A673 (cell line): ENCODE measurements around the gene TPI1. TPM values are rescaled to one million over a fixed set of nuclear protein-coding genes. Genes with fewer than 3 reads are reported as not detected.
"Not testable (repeated sequence)": the region's sequence is repeated elsewhere in the genome, so short reads cannot be mapped to it uniquely, and the experiment has no call there.

Experiments used
- BruUV-seq: library from RNA; stranded (reverse); fragments of 400-500 nt; replicated peaks from 2 replicates; lab custom pipeline; 2021; lab: Mats Ljungman, UMichigan
- CTCF ChIA-PET: fragments of 300-600 bp; sonication (Branson Sonifier 250); formaldehyde crosslinking; loops from one replicate; lab custom pipeline; 2022; ENCODE audit warnings: antibody characterized with exemption; lab: Charles Lee
- POLR2A ChIA-PET: fragments of 300-600 bp; sonication (Branson Sonifier 250); formaldehyde crosslinking; loops from one replicate; lab custom pipeline; 2022; ENCODE audit warnings: antibody characterized with exemption; ENCODE audit not compliant: low non-redundant PET; lab: Charles Lee
- DNase-seq: peaks from one replicate; pipeline ENCODE4 v3.0.0-alpha.2; 2015; ENCODE audit warnings: low spot score
- H3K27ac ChIP-seq: fragments of 200-600 bp; sonication (generic); 2 replicates; pipeline ENCODE4 v1.5.1; 2016; ENCODE audit warnings: mixed run types, low read depth, mild to moderate bottlenecking, mixed read lengths, antibody characterized with exemption, low read length; ENCODE audit not compliant: poor library complexity, severe bottlenecking
- H3K27me3 ChIP-seq: fragments of 200-600 bp; sonication (generic); replicated peaks from 2 replicates; pipeline ENCODE4 v1.6.1; 2017; ENCODE audit warnings: mixed run types, low read depth, mild to moderate bottlenecking, mixed read lengths, antibody characterized with exemption, low read length; ENCODE audit not compliant: insufficient read depth, poor library complexity
- H3K36me3 ChIP-seq: fragments of 200-600 bp; sonication (generic); 2 replicates; pipeline ENCODE4 v1.6.1; 2016; ENCODE audit warnings: mixed run types, mild to moderate bottlenecking, mixed read lengths, antibody characterized with exemption, low read length; ENCODE audit not compliant: insufficient read depth, poor library complexity, severe bottlenecking
- H3K4me1 ChIP-seq: fragments of 200-600 bp; sonication (generic); 2 replicates; pipeline ENCODE4 v1.6.1; 2017; ENCODE audit warnings: mixed run types, mild to moderate bottlenecking, mixed read lengths, antibody characterized with exemption, low read length; ENCODE audit not compliant: insufficient read depth, poor library complexity, severe bottlenecking
- H3K4me3 ChIP-seq: fragments of 200-600 bp; sonication (generic); 2 replicates; pipeline ENCODE4 v1.5.1; 2016; ENCODE audit warnings: low read depth, mixed run types, mild to moderate bottlenecking, mixed read lengths, low read length; ENCODE audit not compliant: poor library complexity, severe bottlenecking
- H3K9me3 ChIP-seq: fragments of 200-600 bp; sonication (generic); 2 replicates; pipeline ENCODE4 v1.6.1; 2016; ENCODE audit warnings: mixed run types, low read depth, mild to moderate bottlenecking, mixed read lengths, antibody characterized with exemption, low read length; ENCODE audit not compliant: poor library complexity, severe bottlenecking
- CTCF ChIP-seq: fragments of 300-800, 200-600 bp; sonication (generic); conservative IDR thresholded peaks from 2 replicates; pipeline ENCODE4 v1.5.1; 2017; ENCODE audit warnings: low read depth, mild to moderate bottlenecking, antibody characterized with exemption, low read length, moderate library complexity, mixed read lengths
- EZH2 ChIP-seq: fragments of 200-600 bp; sonication (generic); IDR thresholded peaks from 2 replicates; pipeline ENCODE4 v1.6.1; 2017; ENCODE audit warnings: borderline replicate concordance, low read depth, mild to moderate bottlenecking, mixed read lengths, antibody characterized with exemption, low read length; ENCODE audit not compliant: poor library complexity, severe bottlenecking
- intact Hi-C: fragments of 100-400 bp; cut with micrococcal nuclease; formaldehyde crosslinking; loops from one replicate; pipeline ENCODE4 v1.10.0; 2022; ENCODE audit not compliant: unreplicated experiment
- total RNA-seq: library from RNA; stranded (reverse); gene quantifications from 2 replicates; pipeline ENCODE4 v1.2.3, GENCODE V29; 2021

The TPI1 gene
- total RNA-seq, 1 experiment from 2014 or later: 1,277 TPM

- Histone ChIP-seq H3K27me3 (no peaks in the 10 kb centered on the region), H3K36me3 (peaks cover 34% of the 10 kb centered on the region), H3K4me3 (peak overlapping the region; percentile 75), H3K4me1 (peaks cover 23% of the 10 kb centered on the region), H3K27ac (peak overlapping the region; percentile 74), H3K9me3 (no peaks in the 10 kb centered on the region)
- TSS peak; percentile 66 for BruUV-seq
- CTCF ChIA-PET: interaction anchor here (0.6 to 2.3 kb wide), 12 partner anchors 10 to 118 kb away, joined by 3 to 13 read pairs (median 4); partner anchors contain the start of genes CDCA3, ENO2 and USP5
- DNase-seq: peak; percentile 90
- POLR2A ChIA-PET: interaction anchor here (0.5 to 0.7 kb wide), 4 partner anchors 19 to 236 kb away, joined by 3 to 10 read pairs (median 3); partner anchors contain the start of gene ZNF384
- intact Hi-C loops: loop anchor here (2.0 to 5.0 kb wide), 4 partner anchors 18 to 240 kb away; partner anchors contain the start of gene LRRC23
- TF ChIP-seq CTCF: peak; percentile 97
- TF ChIP-seq EZH2: no peak
Measured at GRCh38 chr12:6872073-6873048, 5.0 kb downstream of the TPI1 start.

- CTCF ChIA-PET: interaction anchor here (0.6 to 2.3 kb wide), 10 partner anchors 9 to 119 kb away, joined by 3 to 13 read pairs (median 5); partner anchors contain the start of genes CDCA3, ENO2 and USP5
- peaks cover 32% of the 10 kb centered on the region for H3K36me3 ChIP-seq
- intact Hi-C loops: loop anchor here (2.0 to 5.0 kb wide), 4 partner anchors 17 to 239 kb away; partner anchors contain the start of gene LRRC23
- peak within 1 kb of the TSS; percentile 74 for H3K27ac ChIP-seq
- POLR2A ChIA-PET: interaction anchor here (0.5 to 0.7 kb wide), 3 partner anchors 184 to 235 kb away, joined by 3 to 10 read pairs (median 3); partner anchors contain the start of gene ZNF384
- peak; percentile 98 for DNase-seq
- H3K9me3 ChIP-seq: no peaks in the 10 kb centered on the region
- H3K4me1 ChIP-seq: peaks cover 22% of the 10 kb centered on the region
- BruUV-seq: no TSS peak
- H3K27me3 ChIP-seq: no peaks in the 10 kb centered on the region
- TF ChIP-seq EZH2 (no peak), CTCF (no peak)
- peak within 1 kb of the TSS; percentile 75 for H3K4me3 ChIP-seq
Measured at GRCh38 chr12:6873094-6874014, 6.0 kb downstream of the TPI1 start, which contains the start of gene SPSB2. TSS of gene SPSB2 (minus strand) at chr12:6873303. CDS start at chr12:6872901, 402 bp downstream.

GRCh38 chr12:6874015-6874368 lies 6.7 kb downstream of the TPI1 start:
- BruUV-seq, DNase-seq, H3K9me3 ChIP-seq, POLR2A ChIA-PET, H3K27me3 ChIP-seq: not testable (repeated sequence)
- Histone ChIP-seq H3K4me1 (peaks cover 15% of the 10 kb centered on the region), H3K4me3 (peak overlapping the region; percentile 75), H3K27ac (peak overlapping the region; percentile 74), H3K36me3 (peaks cover 26% of the 10 kb centered on the region)
- intact Hi-C loops: loop anchor here (5.0 kb wide), 2 partner anchors 63 to 238 kb away; no protein-coding TSS in a partner anchor
- CTCF ChIA-PET: interaction anchor here (1.2 kb wide), 1 partner anchor 64 kb away, joined by 4 read pairs; no protein-coding TSS in a partner anchor

- BruUV-seq, POLR2A ChIA-PET, H3K36me3 ChIP-seq, H3K27me3 ChIP-seq, H3K4me3 ChIP-seq, CTCF ChIA-PET, H3K9me3 ChIP-seq, DNase-seq, H3K27ac ChIP-seq, H3K4me1 ChIP-seq: not testable (repeated sequence)
- intact Hi-C loops: loop anchor here (5.0 kb wide), 1 partner anchor 852 kb away; no protein-coding TSS in a partner anchor
Measured at GRCh38 chr12:6879824-6880223, 12.5 kb downstream of the TPI1 start.
